GM12872 (cell line): ENCODE measurements around the gene NHERF1.

Experiments used
- CTCF ChIP-seq: IDR thresholded peaks from 3 replicates; pipeline ENCODE4 v1.5.1; 2011; ENCODE audit warnings: low read depth, mild to moderate bottlenecking, low read length, moderate library complexity; ENCODE audit not compliant: insufficient read depth

Gene NHERF1

GRCh38 chr17:74748529-74749278 is at the start of gene NHERF1:
TSS of gene NHERF1 (plus strand) at chr17:74748628. CDS start at chr17:74748847, 219 bp downstream.
- peak; percentile 37; the same call in 2 of the 3 replicates for TF ChIP-seq CTCF

- no peak for TF ChIP-seq CTCF
These were observed 49.2 kb upstream of the NHERF1 start for GRCh38 chr17:74699236-74699635.

- no peak for TF ChIP-seq CTCF
These were observed 46.1 kb upstream of the NHERF1 start for GRCh38 chr17:74702116-74702871.

GRCh38 chr17:74703311-74703710 is 45.1 kb upstream of the NHERF1 start:
- no peak for TF ChIP-seq CTCF

GRCh38 chr17:74704544-74704943 is 43.9 kb upstream of the NHERF1 start:
- TF ChIP-seq CTCF = no peak

GRCh38 chr17:74711058-74711824 is 37.2 kb upstream of the NHERF1 start:
- TF ChIP-seq CTCF = no peak

- no peak for TF ChIP-seq CTCF
These were observed 36.1 kb upstream of the NHERF1 start for GRCh38 chr17:74712301-74712700.
